GM23248 (cell line): Measurements from ENCODE around the gene MPZL3. TPM values are rescaled to one million over a fixed set of nuclear protein-coding genes. Genes with fewer than 3 reads are reported as not detected.

ENCODE experiments used
- DNase-seq: peaks from one replicate; pipeline ENCODE4 v3.0.0-alpha.2; 2015
- H2AFZ ChIP-seq: fragments of 200-600 bp; sonication (generic); 2 replicates; pipeline ENCODE4 v1.6.1; 2016; ENCODE audit warnings: antibody characterized with exemption
- H3F3A ChIP-seq: fragments of 200-600 bp; sonication (generic); 2 replicates; pipeline ENCODE4 v1.6.1; 2016; ENCODE audit warnings: mild to moderate bottlenecking, antibody characterized with exemption, mixed run types; ENCODE audit not compliant: insufficient read depth
- H3K27ac ChIP-seq: fragments of 200-600 bp; sonication (generic); 2 replicates; pipeline ENCODE4 v1.5.1; 2016; ENCODE audit warnings: mild to moderate bottlenecking
- H3K27me3 ChIP-seq: fragments of 200-600 bp; sonication (generic); replicated peaks from 2 replicates; pipeline ENCODE4 v1.6.1; 2016; ENCODE audit warnings: mild to moderate bottlenecking; ENCODE audit not compliant: insufficient read depth
- H3K36me3 ChIP-seq: fragments of 200-600 bp; sonication (generic); 2 replicates; pipeline ENCODE4 v1.6.1; 2016; ENCODE audit warnings: low read depth, mild to moderate bottlenecking
- H3K4me1 ChIP-seq: fragments of 200-600 bp; sonication (generic); 2 replicates; pipeline ENCODE4 v1.6.1; 2016; ENCODE audit warnings: mild to moderate bottlenecking; ENCODE audit not compliant: insufficient read depth
- H3K4me2 ChIP-seq: fragments of 200-600 bp; sonication (generic); one replicate; pipeline ENCODE4 v1.6.1; 2016; ENCODE audit warnings: mild to moderate bottlenecking; ENCODE audit not compliant: unreplicated experiment
- H3K4me3 ChIP-seq: fragments of 200-600 bp; sonication (generic); 2 replicates; pipeline ENCODE4 v1.5.1; 2016; ENCODE audit warnings: mild to moderate bottlenecking
- H3K79me2 ChIP-seq: fragments of 200-600 bp; sonication (generic); 2 replicates; pipeline ENCODE4 v1.6.1; 2016; ENCODE audit warnings: mild to moderate bottlenecking; ENCODE audit not compliant: insufficient read depth
- H3K9ac ChIP-seq: fragments of 200-600 bp; sonication (generic); 2 replicates; pipeline ENCODE4 v1.6.1; 2016; ENCODE audit warnings: mild to moderate bottlenecking
- H3K9me2 ChIP-seq: fragments of 200-600 bp; sonication (generic); 2 replicates; pipeline ENCODE4 v1.6.1; 2016; ENCODE audit warnings: mixed run types, mild to moderate bottlenecking, moderate library complexity; ENCODE audit not compliant: insufficient read depth
- H3K9me3 ChIP-seq: fragments of 200-600 bp; sonication (generic); one replicate; pipeline ENCODE4 v1.6.1; 2017; ENCODE audit warnings: low read depth
- H4K20me1 ChIP-seq: fragments of 200-600 bp; sonication (generic); 2 replicates; pipeline ENCODE4 v1.6.0; 2016; ENCODE audit not compliant: insufficient read depth
- EZH2 ChIP-seq: fragments of 200-600 bp; sonication (generic); IDR thresholded peaks from 2 replicates; pipeline ENCODE4 v1.6.1; 2018; ENCODE audit warnings: antibody characterized with exemption, mild to moderate bottlenecking; ENCODE audit not compliant: insufficient read depth, poor library complexity, severe bottlenecking
- EZH2phosphoT487 ChIP-seq: fragments of 200-600 bp; sonication (generic); IDR thresholded peaks from 2 replicates; pipeline ENCODE4 v1.6.1; 2018; ENCODE audit warnings: antibody characterized with exemption, moderate library complexity, mild to moderate bottlenecking, low read depth; ENCODE audit not compliant: insufficient read depth
- WGBS, 2 experiments: methylation state at CpG; one replicate each; pipeline ENCODE4 v1.1.6; 2015 to 2017; ENCODE audit warnings: low lambda C conversion rate in 2 of 2, low coverage in 1 of 2; ENCODE audit errors: missing lambda C conversion rate in 2 of 2; 5-methylcytosine and 5-hydroxymethylcytosine counted together
- in situ Hi-C: fragments of 300-500 bp; cut with MboI; formaldehyde crosslinking; loops from 2 replicates; pipeline ENCODE4 v1.15.0; 2020
- polyA plus RNA-seq: library from polyadenylated mRNA; unstranded; fragments of >200 nt; fragmentation: Nextera tagmentation; extraction: Ambion mirVana; gene quantifications from 2 replicates; pipeline ENCODE4 v1.2.1, GENCODE V29; 2016
- total RNA-seq: library from RNA; depleted of rRNA; stranded (reverse); fragments of >200 nt; shearing (Covaris generic); gene quantifications from 2 replicates; pipeline ENCODE4 v1.2.3, GENCODE V29; 2014

The MPZL3 gene
- total and polyA plus RNA-seq, 2 experiments from 2014 or later, result 0.78 to 1.3 TPM

- WGBS, 2 experiments, result 5 to 7% methylated on average over 16 to 19 of the region's 19 CpGs
- peak; percentile 11 for DNase-seq
- in situ Hi-C loops, result no loop called here
- no peaks in the 10 kb centered on the region for H3K79me2 ChIP-seq
- no peak within 1 kb of the TSS for H2AFZ ChIP-seq
- H3K9me2 ChIP-seq, result no peaks in the 10 kb centered on the region
- TF ChIP-seq EZH2phosphoT487 (no peak), EZH2 (no peak)
- no peak within 1 kb of the TSS for H3K9ac ChIP-seq
- H3K27me3 ChIP-seq, result peaks cover 52% of the 10 kb centered on the region
- H3K36me3 ChIP-seq, result no peaks in the 10 kb centered on the region
- no peaks in the 10 kb centered on the region for H3F3A ChIP-seq
- H3K4me2 ChIP-seq, result no peak within 1 kb of the TSS
- H4K20me1 ChIP-seq, result no peaks in the 10 kb centered on the region
- H3K4me1 ChIP-seq, result no peaks in the 10 kb centered on the region
- no peak within 1 kb of the TSS for H3K4me3 ChIP-seq
- H3K27ac ChIP-seq, result no peak within 1 kb of the TSS
- H3K9me3 ChIP-seq, result no peaks in the 10 kb centered on the region
Measured at GRCh38 chr11:118263695-118264568, 11.8 kb upstream of the MPZL3 start, which contains the start of gene MPZL2. Gene MPZL2 (minus strand): TSS chr11:118264297. CDS start chr11:118264153, 144 bp downstream.

GRCh38 chr11:118263112-118263511 lies 10.9 kb upstream of the MPZL3 start:
- H3F3A ChIP-seq, result no peaks in the 10 kb centered on the region
- H3K79me2 ChIP-seq, result no peaks in the 10 kb centered on the region
- H3K9me3 ChIP-seq, result no peaks in the 10 kb centered on the region
- H3K9me2 ChIP-seq, result no peaks in the 10 kb centered on the region
- H3K4me1 ChIP-seq, result no peaks in the 10 kb centered on the region
- H3K4me2 ChIP-seq, result no peak overlapping the region
- DNase-seq, result no peak
- no peak overlapping the region for H3K27ac ChIP-seq
- no peak overlapping the region for H3K4me3 ChIP-seq
- peaks cover 45% of the 10 kb centered on the region for H3K27me3 ChIP-seq
- H2AFZ ChIP-seq, result no peak overlapping the region
- no peak overlapping the region for H3K9ac ChIP-seq
- no peaks in the 10 kb centered on the region for H4K20me1 ChIP-seq
- H3K36me3 ChIP-seq, result no peaks in the 10 kb centered on the region
- WGBS, 2 experiments, result 73 to 79% methylated on average over 4 of the region's 4 CpGs
- in situ Hi-C loops, result no loop called here
- TF ChIP-seq EZH2 (no peak), EZH2phosphoT487 (no peak)

- Histone ChIP-seq H3K4me2 (no peak overlapping the region), H3K79me2 (no peaks in the 10 kb centered on the region), H3K4me3 (no peak overlapping the region), H3K9me3 (no peaks in the 10 kb centered on the region), H3K36me3 (no peaks in the 10 kb centered on the region), H3K27me3 (peaks cover 29% of the 10 kb centered on the region), H2AFZ (no peak overlapping the region), H3K9me2 (no peaks in the 10 kb centered on the region), H3K4me1 (no peaks in the 10 kb centered on the region), H3K9ac (no peak overlapping the region), H3K27ac (no peak overlapping the region), H4K20me1 (no peaks in the 10 kb centered on the region), H3F3A (no peaks in the 10 kb centered on the region)
- in situ Hi-C loops, result no loop called here
- no peak for DNase-seq
- WGBS, 2 experiments, result 44 to 45% methylated on average over 3 of the region's 3 CpGs
- TF ChIP-seq EZH2 (no peak), EZH2phosphoT487 (no peak)
Measured at GRCh38 chr11:118260353-118260752, 8.2 kb upstream of the MPZL3 start.

GRCh38 chr11:118259138-118259537 lies 7.0 kb upstream of the MPZL3 start:
- Histone ChIP-seq H4K20me1 (no peaks in the 10 kb centered on the region), H3F3A (no peaks in the 10 kb centered on the region), H3K4me1 (no peaks in the 10 kb centered on the region), H2AFZ (no peak overlapping the region), H3K27ac (no peak overlapping the region), H3K4me3 (no peak overlapping the region), H3K9ac (no peak overlapping the region), H3K4me2 (no peak overlapping the region), H3K9me3 (no peaks in the 10 kb centered on the region), H3K9me2 (no peaks in the 10 kb centered on the region), H3K27me3 (peaks cover 17% of the 10 kb centered on the region), H3K36me3 (no peaks in the 10 kb centered on the region), H3K79me2 (no peaks in the 10 kb centered on the region)
- in situ Hi-C loops, result no loop called here
- DNase-seq, result no peak
- TF ChIP-seq EZH2phosphoT487 (no peak), EZH2 (no peak)
- 85 to 96% methylated on average over 1 of the region's 1 CpG for WGBS, 2 experiments
